HG02885 (cell line): ENCODE measurements around the gene PPFIBP1.
"Not testable (repeated sequence)": the region's sequence is repeated elsewhere in the genome, so short reads cannot be mapped to it uniquely, and the experiment has no call there.

Source experiments
- ATAC-seq: cut with Tn5 transposase; IDR thresholded peaks from one replicate; pipeline ENCODE4 v1.9.1; 2021; ENCODE audit warnings: mild to moderate bottlenecking; ENCODE audit not compliant: unreplicated experiment, poor library complexity

The PPFIBP1 gene

GRCh38 chr12:27555925-27556778 is 32.1 kb downstream of the PPFIBP1 start:
- peak; percentile 73 for ATAC-seq

GRCh38 chr12:27560126-27560525 is 36.1 kb downstream of the PPFIBP1 start:
- no peak for ATAC-seq

GRCh38 chr12:27561535-27562350 is 37.7 kb downstream of the PPFIBP1 start:
- no peak for ATAC-seq

- no peak for ATAC-seq
Measured at GRCh38 chr12:27564612-27565213, 40.7 kb downstream of the PPFIBP1 start.

- ATAC-seq = no peak
Measured at GRCh38 chr12:27566159-27566558, 42.2 kb downstream of the PPFIBP1 start.

GRCh38 chr12:27566626-27567025 is 42.6 kb downstream of the PPFIBP1 start:
- no peak for ATAC-seq

GRCh38 chr12:27571463-27571862 is 47.5 kb downstream of the PPFIBP1 start:
- no peak for ATAC-seq

- ATAC-seq = no peak
Measured at GRCh38 chr12:27572486-27573255, 48.7 kb downstream of the PPFIBP1 start.

- no peak for ATAC-seq
Measured at GRCh38 chr12:27573972-27574371, 50.0 kb downstream of the PPFIBP1 start.

GRCh38 chr12:27575090-27575761 is 51.2 kb downstream of the PPFIBP1 start:
- ATAC-seq = no peak

- ATAC-seq = no peak
Measured at GRCh38 chr12:27575762-27576118, 51.7 kb downstream of the PPFIBP1 start.

GRCh38 chr12:27576667-27577347 is 52.8 kb downstream of the PPFIBP1 start:
- ATAC-seq = peak; percentile 50

- no peak for ATAC-seq
Measured at GRCh38 chr12:27577688-27578087, 53.7 kb downstream of the PPFIBP1 start.

- no peak for ATAC-seq
Measured at GRCh38 chr12:27578689-27579372, 54.8 kb downstream of the PPFIBP1 start.

- ATAC-seq = no peak
Measured at GRCh38 chr12:27580561-27581330, 56.7 kb downstream of the PPFIBP1 start.

- ATAC-seq = not testable (repeated sequence)
Measured at GRCh38 chr12:27581331-27581671, 57.3 kb downstream of the PPFIBP1 start.

- ATAC-seq = not testable (repeated sequence)
Measured at GRCh38 chr12:27581833-27582232, 57.8 kb downstream of the PPFIBP1 start.

GRCh38 chr12:27582445-27582844 is 58.4 kb downstream of the PPFIBP1 start:
- ATAC-seq = not testable (repeated sequence)
